ENCODE results near the gene APBB2. TPM values are rescaled to one million over a fixed set of nuclear protein-coding genes. Genes with fewer than 3 reads are reported as not detected.

APBB2 gene
- total RNA-seq, 2 donors from 2014 or later, result 17.4 to 56.6 TPM

DNA sequence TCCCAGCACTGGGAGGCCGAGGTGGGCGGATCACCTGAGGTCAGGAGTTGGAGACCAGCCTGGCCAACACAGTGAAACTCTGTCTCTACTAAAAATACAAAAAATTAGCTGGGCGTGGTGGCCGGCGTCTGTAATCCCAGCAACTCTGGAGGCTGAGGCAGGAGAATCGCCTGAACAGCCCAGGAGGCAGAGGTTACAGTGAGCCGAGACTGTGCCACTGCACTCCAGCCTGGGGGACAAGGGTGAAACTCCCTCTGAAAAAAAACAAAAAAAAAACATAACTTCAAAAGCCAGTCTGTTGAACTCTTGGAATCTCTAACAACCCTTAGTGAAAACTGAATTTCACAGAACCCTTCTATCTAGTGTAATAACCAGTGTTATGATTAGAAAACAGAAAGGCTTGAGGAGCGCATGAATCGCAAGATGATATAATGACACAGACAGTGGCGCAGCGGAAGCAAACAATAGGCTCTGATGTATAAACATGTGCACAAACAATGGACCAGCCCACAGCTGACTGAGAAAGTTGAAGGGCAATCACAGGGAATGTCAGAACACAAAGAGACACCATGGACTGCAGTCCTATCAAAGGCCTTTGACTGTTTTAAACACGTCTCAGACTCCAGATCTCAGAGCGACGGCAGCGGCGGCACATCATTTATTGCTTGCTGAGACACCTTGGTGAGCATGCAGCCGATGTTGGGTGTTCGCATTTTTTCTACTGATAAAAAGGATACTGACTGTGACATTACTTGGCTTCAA lies 383.0 kb downstream of the APBB2 start:
- H3K9me3 ChIP-seq, result no peaks in the 10 kb centered on the region
- no peaks in the 10 kb centered on the region for H3K4me1 ChIP-seq (replicated peaks)
- no peak overlapping the region for H3K4me3 ChIP-seq
- H3K27me3 ChIP-seq (replicated peaks; ENCODE audit: insufficient read depth), result no peaks in the 10 kb centered on the region
- H3K36me3 ChIP-seq, result no peaks in the 10 kb centered on the region
- H3K27ac ChIP-seq, result no peak overlapping the region
- no peak for TF ChIP-seq POLR2AphosphoS5 (IDR thresholded peaks at IDR 0.05)
- TF ChIP-seq, protein P1, sequence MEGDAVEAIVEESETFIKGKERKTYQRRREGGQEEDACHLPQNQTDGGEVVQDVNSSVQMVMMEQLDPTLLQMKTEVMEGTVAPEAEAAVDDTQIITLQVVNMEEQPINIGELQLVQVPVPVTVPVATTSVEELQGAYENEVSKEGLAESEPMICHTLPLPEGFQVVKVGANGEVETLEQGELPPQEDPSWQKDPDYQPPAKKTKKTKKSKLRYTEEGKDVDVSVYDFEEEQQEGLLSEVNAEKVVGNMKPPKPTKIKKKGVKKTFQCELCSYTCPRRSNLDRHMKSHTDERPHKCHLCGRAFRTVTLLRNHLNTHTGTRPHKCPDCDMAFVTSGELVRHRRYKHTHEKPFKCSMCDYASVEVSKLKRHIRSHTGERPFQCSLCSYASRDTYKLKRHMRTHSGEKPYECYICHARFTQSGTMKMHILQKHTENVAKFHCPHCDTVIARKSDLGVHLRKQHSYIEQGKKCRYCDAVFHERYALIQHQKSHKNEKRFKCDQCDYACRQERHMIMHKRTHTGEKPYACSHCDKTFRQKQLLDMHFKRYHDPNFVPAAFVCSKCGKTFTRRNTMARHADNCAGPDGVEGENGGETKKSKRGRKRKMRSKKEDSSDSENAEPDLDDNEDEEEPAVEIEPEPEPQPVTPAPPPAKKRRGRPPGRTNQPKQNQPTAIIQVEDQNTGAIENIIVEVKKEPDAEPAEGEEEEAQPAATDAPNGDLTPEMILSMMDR (IDR thresholded peaks at IDR 0.05), result no peak
- 93% methylated on average over 18 of the region's 18 CpGs for WGBS
- DNase-seq (ENCODE audit: low spot score), result no peak
- intact Hi-C loops (cut with DNase I), result no loop called here

DNA sequence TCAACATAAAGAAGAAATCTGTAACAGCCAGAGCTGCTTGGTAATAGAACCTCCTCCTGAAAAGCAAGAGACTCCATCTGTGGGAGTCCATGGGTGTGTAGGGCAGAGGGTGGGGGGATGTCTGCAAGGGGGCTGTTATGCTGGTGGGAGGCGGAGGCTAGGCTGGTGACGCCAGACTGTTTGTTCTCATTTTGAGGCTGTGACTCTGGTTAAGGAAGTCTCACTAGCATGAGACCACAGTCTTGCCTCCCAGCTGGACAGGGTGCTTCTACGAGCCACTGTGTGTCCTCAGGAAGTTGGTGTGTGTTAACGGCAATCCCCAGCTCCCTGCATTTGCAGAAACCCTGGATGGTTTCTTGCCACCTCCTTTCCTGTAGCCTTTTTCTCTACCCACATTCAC lies 384.8 kb downstream of the APBB2 start:
- Histone ChIP-seq H3K4me3 (no peak overlapping the region), H3K27ac (no peak overlapping the region), H3K4me1 (replicated peaks) (no peaks in the 10 kb centered on the region), H3K9me3 (no peaks in the 10 kb centered on the region), H3K36me3 (no peaks in the 10 kb centered on the region), H3K27me3 (replicated peaks; ENCODE audit: insufficient read depth) (no peaks in the 10 kb centered on the region)
- TF ChIP-seq, protein P1 (IDR thresholded peaks at IDR 0.05), result no peak
- TF ChIP-seq POLR2A (IDR thresholded peaks at IDR 0.05) (no peak), POLR2AphosphoS5 (IDR thresholded peaks at IDR 0.05) (no peak)
- WGBS, result 88% methylated on average over 4 of the region's 4 CpGs
- intact Hi-C loops (cut with DNase I), result no loop called here
- DNase-seq (ENCODE audit: low spot score), result no peak

DNA sequence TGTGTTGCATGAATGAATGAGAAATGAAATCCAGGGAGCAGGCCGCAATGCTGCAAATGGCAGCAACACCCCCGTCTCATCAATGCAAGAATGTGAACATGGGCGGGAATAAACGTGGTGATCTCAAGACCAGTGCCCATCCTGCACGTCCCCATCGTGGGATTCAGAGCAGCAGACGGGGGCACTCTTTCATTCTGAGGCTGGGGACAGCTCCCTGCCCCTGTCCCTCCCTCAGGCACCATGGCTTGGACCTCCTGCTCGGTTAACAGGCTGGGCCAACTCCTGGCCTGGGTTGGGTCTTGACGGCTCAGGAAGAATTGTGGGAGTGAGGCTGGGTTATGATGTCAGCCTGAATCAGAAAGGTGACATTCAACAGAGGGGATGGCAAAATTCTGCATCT lies 385.7 kb downstream of the APBB2 start:
- Histone ChIP-seq H3K9me3 (no peaks in the 10 kb centered on the region), H3K27me3 (replicated peaks; ENCODE audit: insufficient read depth) (no peaks in the 10 kb centered on the region), H3K4me3 (no peak overlapping the region), H3K36me3 (no peaks in the 10 kb centered on the region), H3K27ac (no peak overlapping the region), H3K4me1 (replicated peaks) (no peaks in the 10 kb centered on the region)
- intact Hi-C loops (cut with DNase I), result no loop called here
- 97% methylated on average over 9 of the region's 9 CpGs for WGBS
- DNase-seq (ENCODE audit: low spot score), result no peak
- TF ChIP-seq, protein P1 (IDR thresholded peaks at IDR 0.05), result no peak
- TF ChIP-seq POLR2A (IDR thresholded peaks at IDR 0.05) (no peak), POLR2AphosphoS5 (IDR thresholded peaks at IDR 0.05) (no peak)

DNA sequence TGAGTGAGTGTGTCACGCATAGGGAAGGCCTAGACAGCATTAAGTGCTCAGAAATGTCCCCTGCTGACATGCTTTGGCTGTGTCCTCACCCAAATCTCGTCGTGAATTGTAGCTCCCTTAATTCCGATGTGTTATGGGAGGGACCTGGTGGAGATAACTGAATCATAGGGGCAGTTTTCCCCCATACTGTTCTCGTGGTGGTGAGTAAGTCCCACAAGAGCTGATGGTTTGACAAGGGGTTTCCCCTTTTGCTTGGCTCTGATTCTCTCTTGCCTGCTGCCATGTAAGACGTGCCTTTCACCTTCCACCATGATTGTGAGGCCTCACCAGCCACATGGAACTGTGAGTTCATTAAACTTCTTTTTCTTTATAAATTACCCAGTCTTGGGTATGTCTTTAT lies 386.6 kb downstream of the APBB2 start:
- no peaks in the 10 kb centered on the region for H3K9me3 ChIP-seq
- H3K36me3 ChIP-seq, result no peaks in the 10 kb centered on the region
- no peaks in the 10 kb centered on the region for H3K4me1 ChIP-seq (replicated peaks)
- intact Hi-C loops (cut with DNase I), result no loop called here
- 86% methylated on average over 6 of the region's 6 CpGs for WGBS
- H3K27me3 ChIP-seq (replicated peaks; ENCODE audit: insufficient read depth), result no peaks in the 10 kb centered on the region
- no peak overlapping the region for H3K27ac ChIP-seq
- no peak for DNase-seq (ENCODE audit: low spot score)
- no peak overlapping the region for H3K4me3 ChIP-seq
- TF ChIP-seq POLR2A (IDR thresholded peaks at IDR 0.05) (no peak), POLR2AphosphoS5 (IDR thresholded peaks at IDR 0.05) (no peak)
- TF ChIP-seq, protein P1 (IDR thresholded peaks at IDR 0.05), result no peak

DNA sequence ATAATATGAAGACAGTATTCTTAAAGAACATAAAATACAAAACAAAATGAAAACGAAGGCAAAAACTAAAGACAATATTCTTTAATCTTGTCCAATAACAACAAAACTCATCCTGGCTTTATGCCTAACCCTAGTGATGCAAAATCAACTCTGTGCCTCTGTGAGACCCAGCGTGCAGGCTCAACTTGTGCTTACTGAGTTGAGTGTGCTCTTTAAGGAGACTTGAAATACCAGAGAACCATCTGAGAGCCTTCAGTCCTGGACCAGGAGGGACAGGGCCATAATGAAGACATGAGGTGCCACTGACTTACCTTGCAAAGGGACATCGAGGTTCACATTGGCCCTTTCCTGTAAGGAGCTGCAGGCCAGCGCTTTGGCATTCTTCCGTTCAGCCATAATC lies 387.5 kb downstream of the APBB2 start:
- 95% methylated on average over 5 of the region's 5 CpGs for WGBS
- Histone ChIP-seq H3K27ac (no peak overlapping the region), H3K36me3 (no peaks in the 10 kb centered on the region), H3K9me3 (no peaks in the 10 kb centered on the region), H3K4me3 (no peak overlapping the region), H3K27me3 (replicated peaks; ENCODE audit: insufficient read depth) (no peaks in the 10 kb centered on the region), H3K4me1 (replicated peaks) (no peaks in the 10 kb centered on the region)
- intact Hi-C loops (cut with DNase I), result no loop called here
- no peak for DNase-seq (ENCODE audit: low spot score)
- TF ChIP-seq, protein P1 (IDR thresholded peaks at IDR 0.05), result no peak
- TF ChIP-seq POLR2AphosphoS5 (IDR thresholded peaks at IDR 0.05) (no peak), POLR2A (IDR thresholded peaks at IDR 0.05) (no peak)

All from prostate gland (tissue), 2 donors.